HEK293 (cell line): ENCODE measurements around the gene LILRA1.

Source experiments
- CTCF ChIA-PET: fragments of 350-600 bp; formaldehyde crosslinking; extraction: SDS; loops from one replicate; lab custom pipeline; 2021; ENCODE audit warnings: antibody characterized with exemption; lab: Yijun Ruan, JAX
- POLR2A ChIA-PET: fragments of 300-600 bp; formaldehyde crosslinking; extraction: SDS; loops from one replicate; lab custom pipeline; 2020; ENCODE audit warnings: antibody characterized with exemption, inconsistent platforms; lab: Yijun Ruan, JAX
- H3K27ac ChIP-seq: fragments of 200-500 bp; sonication (Bioruptor generic); 2 replicates; pipeline ENCODE4 v1.5.1; 2014; ENCODE audit warnings: low read depth, low read length, control low read depth, inconsistent platforms; ENCODE audit errors: extremely low read depth
- H3K36me3 ChIP-seq, 2 experiments: fragments of 200-500 bp in 1 of 2; sonication (Bioruptor generic) in 1 of 2; 1 replicate in 1 of 2; 2 replicates in 1 of 2; pipeline ENCODE4 v1.5.1; 2014 to 2017; ENCODE audit warnings: inconsistent platforms in 2 of 2, low read length in 2 of 2; ENCODE audit not compliant: control insufficient read depth in 2 of 2, insufficient read depth in 1 of 2
- H3K4me1 ChIP-seq: fragments of 200-500 bp; sonication (Bioruptor generic); 2 replicates; pipeline ENCODE4 v1.5.1; 2014; ENCODE audit warnings: mild to moderate bottlenecking, low read length, inconsistent platforms; ENCODE audit not compliant: control insufficient read depth, insufficient read depth
- H3K4me3 ChIP-seq: 2 replicates; pipeline ENCODE4 v1.5.1; 2011; ENCODE audit warnings: low read depth, mild to moderate bottlenecking, control low read depth, low read length, moderate library complexity
- H3K9me3 ChIP-seq: fragments of 200-500 bp; sonication (Bioruptor generic); 2 replicates; pipeline ENCODE4 v1.5.1; 2014; ENCODE audit warnings: low read depth, low read length, inconsistent platforms; ENCODE audit not compliant: control insufficient read depth, insufficient read depth
- BCL11A ChIP-seq: fragments of 450-650 bp; formaldehyde crosslinking; IDR thresholded peaks from 2 replicates; pipeline ENCODE4 v1.5.1; 2016; ENCODE audit warnings: low read depth, missing biosample characterization, missing genetic modification characterization
- BCL6B ChIP-seq: fragments of 450-650 bp; formaldehyde crosslinking; IDR thresholded peaks from 2 replicates; pipeline ENCODE4 v1.5.1; 2017; ENCODE audit warnings: missing biosample characterization, missing genetic modification characterization
- KLF1 ChIP-seq: fragments of 450-650 bp; formaldehyde crosslinking; IDR thresholded peaks from 2 replicates; pipeline ENCODE4 v1.5.1; 2016; ENCODE audit warnings: missing biosample characterization, missing genetic modification characterization
- KLF7 ChIP-seq: fragments of 450-650 bp; formaldehyde crosslinking; IDR thresholded peaks from 2 replicates; pipeline ENCODE4 v1.5.1; 2016; ENCODE audit warnings: missing biosample characterization, missing genetic modification characterization, borderline replicate concordance
- MYNN ChIP-seq: fragments of 450-650 bp; formaldehyde crosslinking; IDR thresholded peaks from 2 replicates; pipeline ENCODE4 v1.5.1; 2016; ENCODE audit warnings: missing biosample characterization, missing genetic modification characterization, borderline replicate concordance
- PATZ1 ChIP-seq: fragments of 450-650 bp; formaldehyde crosslinking; IDR thresholded peaks from 2 replicates; pipeline ENCODE4 v1.5.1; 2016; ENCODE audit warnings: missing biosample characterization, missing genetic modification characterization
- TCF7L2 ChIP-seq: IDR thresholded peaks from 2 replicates; pipeline ENCODE4 v1.6.1; 2011; ENCODE audit warnings: low read depth, mild to moderate bottlenecking, inconsistent platforms, low read length, moderate library complexity, borderline replicate concordance
- TSHZ1 ChIP-seq: fragments of 450-650 bp; formaldehyde crosslinking; IDR thresholded peaks from 2 replicates; pipeline ENCODE4 v1.5.1; 2016; ENCODE audit warnings: missing biosample characterization, missing genetic modification characterization, borderline replicate concordance
- ZBTB7A ChIP-seq: fragments of 450-650 bp; formaldehyde crosslinking; IDR thresholded peaks from 2 replicates; pipeline ENCODE4 v1.5.1; 2016; ENCODE audit warnings: low read depth, missing biosample characterization, missing genetic modification characterization
- ZBTB8A ChIP-seq: fragments of 450-650 bp; formaldehyde crosslinking; IDR thresholded peaks from 2 replicates; pipeline ENCODE4 v1.5.1; 2016; ENCODE audit warnings: missing biosample characterization, missing genetic modification characterization
- ZNF169 ChIP-seq: fragments of 450-650 bp; formaldehyde crosslinking; IDR thresholded peaks from 2 replicates; pipeline ENCODE4 v1.5.1; 2016; ENCODE audit warnings: missing biosample characterization, missing genetic modification characterization
- ZNF211 ChIP-seq: fragments of 450-650 bp; formaldehyde crosslinking; IDR thresholded peaks from 2 replicates; pipeline ENCODE4 v1.5.1; 2016; ENCODE audit warnings: low read depth, missing biosample characterization, missing genetic modification characterization
- ZNF324 ChIP-seq: fragments of 450-650 bp; formaldehyde crosslinking; IDR thresholded peaks from 2 replicates; pipeline ENCODE4 v1.5.1; 2016; ENCODE audit warnings: missing biosample characterization, missing genetic modification characterization
- ZNF335 ChIP-seq: fragments of 450-650 bp; formaldehyde crosslinking; conservative IDR thresholded peaks from 2 replicates; pipeline ENCODE4 v1.5.1; 2016; ENCODE audit warnings: missing biosample characterization, missing genetic modification characterization
- ZNF398 ChIP-seq: fragments of 450-650 bp; formaldehyde crosslinking; IDR thresholded peaks from 2 replicates; pipeline ENCODE4 v1.5.1; 2017; ENCODE audit warnings: missing biosample characterization, missing genetic modification characterization
- ZNF433 ChIP-seq: fragments of 450-650 bp; formaldehyde crosslinking; IDR thresholded peaks from 2 replicates; pipeline ENCODE4 v1.5.1; 2016; ENCODE audit warnings: missing biosample characterization, missing genetic modification characterization, low read depth
- ZNF488 ChIP-seq: fragments of 450-650 bp; formaldehyde crosslinking; IDR thresholded peaks from 2 replicates; pipeline ENCODE4 v1.5.1; 2016; ENCODE audit warnings: missing biosample characterization, missing genetic modification characterization
- ZNF513 ChIP-seq: fragments of 450-650 bp; IDR thresholded peaks from 2 replicates; pipeline ENCODE4 v1.5.1; 2018; ENCODE audit warnings: missing biosample characterization, missing genetic modification characterization
- ZNF571 ChIP-seq: fragments of 450-650 bp; formaldehyde crosslinking; IDR thresholded peaks from 2 replicates; pipeline ENCODE4 v1.5.0; 2017; ENCODE audit warnings: missing biosample characterization, missing genetic modification characterization
- ZNF654 ChIP-seq: fragments of 450-650 bp; formaldehyde crosslinking; IDR thresholded peaks from 2 replicates; pipeline ENCODE4 v1.5.1; 2016; ENCODE audit warnings: low read depth, missing biosample characterization, missing genetic modification characterization

Gene LILRA1

GRCh38 chr19:54552913-54553310 lies 40.5 kb upstream of the LILRA1 start:
- H3K36me3 ChIP-seq = no peaks in the 10 kb centered on the region
- TF ChIP-seq KLF1 (no peak), ZNF335 (tag by site-specific recombination) (no peak), ZBTB7A (tag by site-specific recombination) (no peak), PATZ1 (no peak), MYNN (tag by site-specific recombination) (no peak), BCL6B (tag by site-specific recombination) (no peak), ZNF571 (no peak), ZBTB8A (tag by site-specific recombination) (no peak), ZNF324 (no peak), ZNF488 (tag by site-specific recombination) (no peak), ZNF513 (tag by site-specific recombination) (no peak), ZNF398 (no peak), ZNF654 (no peak), TCF7L2 (no peak), ZNF211 (no peak), ZNF433 (tag by site-specific recombination) (no peak), KLF7 (tag by site-specific recombination) (no peak), ZNF169 (no peak), TSHZ1 (tag by site-specific recombination) (no peak), BCL11A (no peak)
- no peak overlapping the region for H3K27ac ChIP-seq
- no peak overlapping the region for H3K4me3 ChIP-seq
- POLR2A ChIA-PET = no interaction called here
- no peaks in the 10 kb centered on the region for H3K4me1 ChIP-seq
- H3K9me3 ChIP-seq = no peaks in the 10 kb centered on the region
- CTCF ChIA-PET = no interaction called here
